Activated CD4-positive, alpha-beta T cell treated with anti-CD3 and anti-CD28 coated beads, Interleukin-2, amount 50 U/mL, for 16 hours (primary cell): ENCODE measurements around the gene FAM107B.
A peak's percentile ranks its signal among the peaks of the same experiment; 100 is the strongest.
"Not testable (repeated sequence)": the region's sequence is repeated elsewhere in the genome, so short reads cannot be mapped to it uniquely, and the experiment has no call there.

Source experiments
- DNase-seq: peaks from one replicate; pipeline ENCODE4 v3.0.0-alpha.2; 2020

Gene FAM107B

DNA sequence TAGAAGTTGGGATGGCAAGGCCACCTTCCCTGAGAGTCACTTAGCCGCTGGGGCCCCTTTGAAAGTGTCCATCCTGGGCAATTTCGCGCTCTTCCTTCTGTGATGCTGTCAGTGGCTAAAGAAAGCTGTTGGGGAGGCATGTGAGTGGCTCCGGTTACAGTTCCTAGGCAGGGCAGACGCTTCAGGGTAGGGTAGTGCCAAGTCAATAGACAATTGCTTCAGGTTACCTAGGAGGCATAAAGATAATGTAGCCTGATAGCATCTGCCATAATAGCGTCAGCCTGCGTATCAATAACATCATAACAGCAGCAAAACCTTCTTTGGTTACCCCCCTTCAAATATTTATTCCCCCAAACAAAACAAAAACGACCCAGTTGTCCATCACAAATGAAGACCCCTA is at the start of gene FAM107B:
Gene FAM107B (minus strand): TSS at position 101 of the 400 bp plus-strand sequence. CDS start 234 bp downstream, outside the sequence.
- DNase-seq: no peak

DNA sequence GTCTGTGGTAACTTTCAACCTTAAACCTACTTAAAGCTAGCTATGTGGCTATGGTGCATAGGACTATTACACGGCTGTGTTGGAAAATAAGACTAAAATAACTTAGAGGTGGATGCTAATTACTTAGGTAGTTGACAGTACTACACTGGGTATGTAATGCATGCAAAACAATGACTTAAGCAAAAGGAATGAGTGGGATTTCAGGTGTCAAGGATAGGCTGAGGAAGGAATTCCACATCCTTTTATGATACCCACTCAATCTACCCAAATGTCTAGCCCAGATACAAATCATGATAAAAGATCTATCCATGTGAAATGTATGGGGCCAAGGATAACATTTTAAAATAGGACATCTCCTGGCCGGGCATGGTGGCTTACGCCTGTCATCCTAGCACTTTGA is 49.3 kb upstream of the FAM107B start:
- no peak for DNase-seq

DNA sequence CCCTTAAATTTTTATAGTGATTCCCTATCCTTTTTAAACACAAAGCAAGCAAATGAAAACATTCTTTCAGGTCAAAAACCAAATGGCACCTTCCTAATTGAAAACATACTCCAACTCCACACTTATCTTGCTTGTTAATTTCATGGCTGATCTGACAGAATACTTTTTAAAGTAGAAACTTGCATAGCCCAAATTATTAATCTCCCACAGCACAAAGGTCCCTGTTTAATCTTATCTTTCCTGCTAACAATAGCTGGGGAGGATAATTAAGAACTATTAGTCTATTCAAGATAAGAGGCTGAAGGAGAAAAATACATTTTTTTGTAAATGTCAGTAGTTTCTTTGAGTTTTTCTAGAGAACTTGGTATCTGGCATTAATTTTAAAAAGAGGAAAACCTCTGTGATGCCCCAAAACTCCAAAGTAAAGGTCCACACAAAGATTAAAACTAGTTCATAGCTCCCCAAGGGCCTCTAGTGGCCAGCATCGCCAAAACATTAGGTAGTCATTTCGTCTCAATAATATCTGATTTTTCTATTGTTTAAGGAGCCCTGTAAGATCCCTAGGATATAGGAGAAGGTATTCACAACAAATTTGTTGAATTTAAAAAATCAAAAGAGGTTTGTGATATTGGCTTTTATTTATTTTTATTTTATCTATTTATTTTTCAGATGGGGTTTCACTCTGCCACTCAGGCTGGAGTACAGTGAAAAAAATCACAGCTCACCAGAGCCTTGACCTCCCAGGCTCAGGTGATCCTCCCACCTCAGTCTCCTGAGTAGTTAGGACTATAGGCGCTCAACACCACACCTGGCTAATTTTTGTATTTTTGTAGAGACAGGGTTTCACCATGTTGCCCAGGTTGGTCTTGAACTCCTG is 48.4 kb upstream of the FAM107B start:
- DNase-seq: peak; percentile 45

DNA sequence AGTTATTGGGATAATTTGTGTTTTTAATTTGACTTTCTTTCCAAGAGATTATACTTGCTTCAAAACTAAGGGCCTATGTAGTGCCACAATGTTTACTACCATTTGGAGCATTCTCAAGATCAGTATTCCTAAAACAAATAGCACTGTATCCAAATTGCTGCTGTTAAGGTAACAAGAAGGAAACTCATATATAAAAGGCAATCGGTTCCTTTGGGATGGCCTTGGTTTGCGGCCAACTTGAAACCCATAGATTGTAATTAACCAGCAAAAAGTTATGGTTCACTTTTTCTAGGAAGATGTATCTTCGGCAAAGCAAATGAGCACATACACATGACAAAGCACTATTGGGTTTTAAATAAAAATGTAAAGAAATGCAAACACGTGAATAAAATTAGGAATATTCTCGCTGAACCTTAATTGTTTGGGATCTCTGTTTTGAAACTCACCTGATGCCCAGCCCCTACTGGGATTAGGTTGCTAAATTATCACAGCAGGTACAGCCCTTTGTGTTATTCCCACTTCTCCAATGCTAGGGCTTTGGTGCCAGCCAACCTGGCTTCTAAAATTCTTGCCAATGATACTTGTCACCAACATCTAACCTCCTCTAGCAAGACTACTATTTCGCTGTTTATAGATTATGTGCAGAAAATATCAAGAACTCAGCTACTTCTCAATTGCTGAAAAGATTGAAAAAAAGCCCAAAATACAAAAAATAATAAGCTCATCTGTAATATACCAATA is 47.1 kb upstream of the FAM107B start:
- DNase-seq: no peak

DNA sequence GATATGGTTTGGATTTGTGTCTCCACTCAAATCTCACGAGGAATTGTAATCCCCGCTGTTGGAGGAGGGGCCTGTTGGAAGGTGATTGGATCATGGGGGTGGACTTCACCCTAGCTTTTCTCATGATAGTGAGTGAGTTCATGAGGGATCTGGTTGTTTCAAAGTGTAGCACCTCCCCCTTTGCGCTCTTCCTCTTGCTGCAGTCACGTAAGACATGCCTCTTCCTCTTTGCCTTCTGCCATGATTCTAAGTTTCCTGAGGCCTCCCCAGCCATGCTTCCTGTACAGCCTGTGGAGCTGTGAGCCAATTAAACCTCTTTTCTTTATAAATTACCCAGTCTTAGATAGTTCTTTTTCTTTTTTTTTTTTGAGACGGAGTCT is 46.1 kb upstream of the FAM107B start:
- no peak for DNase-seq

DNA sequence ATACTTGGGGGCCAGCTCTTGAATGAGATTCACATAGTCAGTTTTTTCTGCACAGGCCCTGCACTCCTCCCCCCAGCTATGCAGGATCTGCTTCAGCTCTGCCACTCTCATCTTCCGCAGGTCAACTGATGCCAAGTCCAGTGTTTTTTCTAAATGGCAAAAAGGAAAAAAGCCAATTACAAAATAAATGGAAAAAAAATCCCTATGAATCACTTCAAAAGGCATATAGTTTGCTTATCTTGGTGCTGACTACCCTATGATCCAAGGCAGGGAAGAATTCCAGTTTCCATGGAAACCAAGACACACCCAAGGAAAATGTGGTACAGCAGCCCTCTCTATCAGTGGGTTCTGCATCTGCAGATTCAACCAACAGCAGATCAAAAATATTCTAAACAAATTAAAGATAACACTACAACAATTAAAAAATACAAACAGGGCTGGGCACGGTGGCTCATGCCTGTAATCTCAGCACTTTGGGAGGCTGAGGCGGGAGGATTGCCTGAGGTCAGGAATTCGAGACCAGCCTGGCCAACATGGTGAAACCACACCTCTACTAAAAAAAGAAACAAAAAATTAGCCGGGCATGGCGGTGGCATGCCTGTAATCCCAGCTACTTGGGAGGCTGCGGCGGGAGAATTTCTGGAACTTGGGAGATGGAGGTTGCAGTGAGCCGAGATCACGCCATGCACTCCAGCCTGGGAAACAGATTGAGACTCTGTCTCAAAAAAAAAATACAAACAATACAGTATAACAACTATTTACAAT is 45.5 kb upstream of the FAM107B start:
- DNase-seq: no peak

DNA sequence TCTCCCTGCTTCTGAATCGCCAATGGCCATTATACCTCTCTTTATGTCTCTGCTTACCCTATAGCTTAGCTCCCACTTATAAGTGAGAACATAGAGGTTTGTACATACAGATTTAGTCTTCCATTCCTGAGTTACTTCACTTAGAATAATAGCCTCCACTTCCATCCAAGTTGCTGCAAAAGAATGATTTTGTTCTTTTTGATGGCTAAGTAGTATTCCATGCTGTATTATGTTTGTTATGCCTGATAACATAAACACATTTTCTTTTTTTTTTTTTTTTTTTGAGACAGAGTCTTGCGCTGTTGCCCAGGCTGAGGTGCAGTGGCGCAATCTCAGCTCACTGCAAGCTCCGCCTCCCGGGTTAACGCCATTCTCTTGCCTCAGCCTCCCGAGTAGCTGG is 42.0 kb upstream of the FAM107B start:
- DNase-seq: not testable (repeated sequence)

DNA sequence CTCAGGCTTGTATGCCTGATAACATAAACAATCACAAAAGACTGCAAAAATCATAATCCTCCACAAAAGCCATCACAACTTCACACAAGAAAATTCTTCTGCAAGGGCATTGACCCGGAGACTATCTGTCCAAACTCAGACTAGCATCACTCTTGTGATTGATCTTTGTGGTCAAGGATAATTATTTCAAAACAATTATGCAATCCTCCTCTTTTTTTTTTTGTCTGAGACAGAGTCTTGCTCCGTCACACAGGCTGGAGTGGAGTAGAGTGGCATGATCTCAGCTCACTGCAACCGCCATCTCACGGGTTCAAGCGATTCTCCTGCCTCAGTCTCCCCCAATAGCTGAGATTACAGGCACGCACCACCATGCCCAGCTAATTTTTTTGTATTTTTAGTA is 41.0 kb upstream of the FAM107B start:
- DNase-seq: no peak

DNA sequence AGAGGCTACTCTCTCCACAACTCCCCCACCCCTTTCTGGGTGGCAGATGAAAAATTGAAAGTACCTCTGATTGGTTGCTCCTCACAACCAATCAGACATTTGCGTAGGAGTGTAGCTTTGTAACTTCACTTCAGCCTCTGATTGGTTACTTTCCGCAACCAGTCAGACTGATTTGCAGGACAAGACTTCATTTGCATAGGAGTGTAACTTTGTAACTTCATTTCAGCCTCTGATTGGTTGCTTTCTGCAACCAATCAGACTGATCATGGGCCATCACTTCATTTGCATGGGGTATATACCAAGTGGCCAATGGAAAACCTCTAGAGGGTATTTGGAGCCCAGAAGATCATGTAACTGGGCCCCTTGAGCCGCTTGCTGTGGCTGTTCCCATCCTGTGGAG is 37.6 kb upstream of the FAM107B start:
- DNase-seq: peak; percentile 10

DNA sequence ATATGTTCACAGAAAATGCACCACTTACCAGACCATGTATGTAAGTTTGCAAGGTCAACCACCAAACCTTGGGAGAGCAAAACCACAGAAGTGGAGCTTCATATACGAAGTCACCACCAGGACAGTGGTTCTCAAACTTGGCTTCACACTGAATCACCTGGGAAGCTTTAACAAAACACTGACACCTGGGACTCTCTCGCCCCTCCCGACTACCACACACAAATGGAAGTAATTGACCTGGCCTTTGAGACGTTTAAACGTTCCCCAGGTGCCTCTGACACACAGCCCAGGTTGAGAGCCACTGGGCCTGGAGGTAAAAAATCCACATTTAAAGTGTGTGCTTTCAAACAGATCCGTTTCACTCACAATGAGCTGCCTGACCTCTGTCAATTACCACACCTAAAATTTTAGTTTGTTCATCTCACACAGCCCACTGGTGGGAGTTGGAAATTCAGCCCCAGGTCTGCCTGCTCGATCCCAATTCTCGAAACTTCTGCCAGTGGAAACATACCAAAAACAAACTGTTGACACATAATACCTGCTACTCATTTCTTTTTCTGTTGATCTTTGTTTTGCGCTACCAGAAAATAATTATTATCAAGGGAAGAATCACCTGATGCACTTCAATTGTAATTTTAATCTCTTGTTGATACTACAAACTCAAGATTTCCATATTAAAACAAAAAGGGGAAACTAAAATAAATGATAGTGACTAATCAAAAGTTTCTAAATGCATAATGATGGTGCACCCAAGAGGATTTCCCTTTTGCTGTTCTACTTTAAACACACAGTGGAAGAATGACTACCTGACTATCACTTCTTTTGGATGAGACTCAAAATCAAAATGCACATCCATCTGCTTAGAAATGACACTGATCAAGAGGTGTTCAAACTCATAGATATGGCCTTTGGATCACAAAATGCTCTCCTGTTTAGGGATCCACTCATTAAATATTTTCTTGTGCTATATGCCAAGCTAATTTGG is 36.6 kb upstream of the FAM107B start:
- DNase-seq: no peak

DNA sequence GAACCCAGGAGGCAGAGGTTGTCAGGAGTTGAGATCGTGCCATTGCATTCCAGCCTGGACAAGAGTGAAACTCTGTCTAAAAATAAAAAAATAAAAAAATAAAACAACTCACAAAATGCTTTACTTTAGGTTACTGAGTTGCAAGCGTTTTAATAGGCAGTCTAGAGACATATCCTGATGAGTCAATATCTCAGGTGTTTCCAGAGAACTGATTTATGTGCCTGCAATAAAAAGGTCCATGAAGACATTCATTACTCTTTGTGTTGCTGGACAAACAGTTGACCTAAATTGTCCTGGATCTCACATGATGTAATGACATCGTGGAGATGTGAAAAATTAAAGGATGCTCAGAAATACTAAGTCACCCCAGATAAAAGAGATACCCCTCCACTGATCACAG is 31.6 kb upstream of the FAM107B start:
- DNase-seq: no peak

DNA sequence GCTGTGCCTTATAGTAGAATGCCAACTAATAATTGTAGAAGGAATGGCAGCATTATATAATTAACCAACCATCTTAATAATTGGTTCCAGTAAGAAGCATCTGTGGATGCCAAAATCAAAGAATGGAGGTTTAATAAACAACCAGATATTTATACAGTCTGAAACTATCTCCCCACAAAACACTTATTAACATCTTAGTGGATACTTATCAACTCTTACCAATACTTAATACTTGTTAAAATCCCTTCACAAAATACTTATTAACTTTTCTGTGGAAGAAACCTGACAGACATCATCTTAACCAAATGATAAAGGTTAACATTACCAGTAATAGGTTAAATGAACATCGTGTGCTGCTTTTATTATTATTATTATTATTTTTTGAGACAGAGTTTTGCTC is 29.1 kb upstream of the FAM107B start:
- no peak for DNase-seq

DNA sequence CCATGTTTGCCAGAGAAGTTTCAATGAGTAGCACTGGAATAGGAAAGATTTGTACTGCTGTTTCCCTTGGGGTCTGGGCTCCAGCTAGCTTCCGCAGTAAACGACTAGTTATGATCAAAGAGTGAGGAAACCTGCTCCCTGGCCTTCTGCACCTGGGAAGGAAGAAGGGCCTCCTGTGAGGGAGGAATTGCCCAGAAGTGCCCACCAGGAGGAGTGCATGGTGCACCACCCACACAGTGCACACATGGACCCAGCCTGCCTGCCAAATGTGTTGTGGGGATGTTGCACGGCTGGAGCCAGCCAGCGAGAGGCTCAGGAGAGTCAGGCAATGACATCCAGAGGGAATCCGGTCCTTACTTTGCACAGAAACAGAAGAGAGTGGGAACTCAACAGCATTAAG is 27.0 kb upstream of the FAM107B start:
- DNase-seq: no peak

DNA sequence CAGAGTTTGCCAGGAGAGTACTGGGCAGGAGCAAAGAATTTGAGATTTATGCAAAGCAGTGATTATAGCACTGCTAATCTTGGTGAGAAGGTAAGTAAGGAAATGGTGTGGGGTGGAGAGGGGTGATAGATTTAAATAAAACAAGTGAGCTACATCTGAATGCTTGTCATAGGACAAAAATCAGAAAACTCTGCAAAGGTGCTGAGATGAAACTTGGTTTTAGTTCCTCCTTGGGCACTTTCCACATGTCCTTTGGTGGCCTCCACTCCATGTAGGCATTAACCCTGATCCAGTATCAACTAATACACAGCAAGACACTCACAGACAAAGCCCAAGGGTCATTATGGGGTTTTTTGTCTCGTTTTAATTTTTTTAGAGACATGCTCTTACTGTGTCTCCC is 25.7 kb upstream of the FAM107B start:
- DNase-seq: no peak

DNA sequence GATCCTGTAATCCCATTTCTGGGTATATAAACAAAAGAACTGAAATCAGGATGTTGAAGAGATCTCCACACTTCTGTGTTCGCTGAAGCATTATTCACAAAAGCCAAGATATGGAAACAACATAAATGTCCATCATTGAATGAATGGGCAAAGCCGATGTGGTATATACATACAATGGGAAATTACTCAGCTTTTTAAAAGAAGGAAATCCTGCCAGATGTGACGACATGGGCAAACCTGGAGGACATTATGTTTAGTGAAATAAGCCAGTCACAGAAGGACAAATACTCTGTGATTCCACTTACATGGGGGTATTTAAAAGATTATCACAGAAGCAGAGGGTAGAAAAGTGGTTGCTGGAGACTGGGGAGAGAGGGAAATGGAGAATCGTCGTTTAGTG is 23.9 kb upstream of the FAM107B start:
- no peak for DNase-seq

DNA sequence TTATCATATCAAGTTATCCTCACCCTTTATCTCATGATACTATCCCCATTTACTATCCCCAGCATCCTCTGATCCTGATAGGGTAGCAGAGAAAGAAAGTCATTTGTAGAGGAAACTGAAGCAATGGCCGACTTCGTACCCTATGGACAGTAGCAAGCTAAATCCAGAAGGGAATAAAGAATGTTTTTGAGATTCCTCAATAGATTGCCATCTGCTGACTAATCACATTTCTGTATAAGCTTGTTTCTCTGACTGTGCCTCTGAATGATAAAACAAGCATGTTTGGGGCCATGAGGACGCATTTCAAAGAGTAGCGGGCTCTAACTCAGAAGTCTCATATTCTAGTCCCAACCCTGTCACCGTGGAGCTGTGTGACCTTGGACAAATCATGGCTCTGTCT is 13.2 kb upstream of the FAM107B start:
- DNase-seq: no peak

DNA sequence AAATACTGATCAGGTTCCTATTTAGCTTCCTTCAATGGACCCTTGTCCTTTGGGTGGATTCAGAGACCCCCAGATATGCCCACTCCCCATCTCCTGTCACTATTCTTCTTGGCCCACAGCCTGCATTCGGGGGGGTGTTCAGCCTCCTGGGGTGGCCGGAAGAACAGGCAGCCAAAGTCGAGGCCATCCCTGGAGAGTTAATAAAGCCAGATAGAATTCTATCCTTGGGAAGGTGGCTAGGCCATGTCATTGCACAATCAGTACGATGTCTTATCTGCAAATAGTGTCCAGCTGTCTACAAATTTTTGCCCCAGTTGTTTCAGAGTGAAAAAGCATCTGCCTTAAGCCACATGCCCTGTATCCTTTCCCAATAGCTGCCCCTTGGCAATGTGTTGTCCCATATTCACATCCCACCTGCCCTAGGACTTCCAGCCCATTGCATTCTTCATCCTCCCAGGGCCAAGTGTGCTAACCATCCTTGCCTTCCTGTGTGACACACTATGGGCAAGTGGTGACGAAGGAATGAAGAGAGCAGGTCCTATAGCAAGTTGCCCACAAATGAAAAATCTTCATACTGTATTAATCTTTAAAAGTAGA is 9.9 kb upstream of the FAM107B start:
- no peak for DNase-seq

DNA sequence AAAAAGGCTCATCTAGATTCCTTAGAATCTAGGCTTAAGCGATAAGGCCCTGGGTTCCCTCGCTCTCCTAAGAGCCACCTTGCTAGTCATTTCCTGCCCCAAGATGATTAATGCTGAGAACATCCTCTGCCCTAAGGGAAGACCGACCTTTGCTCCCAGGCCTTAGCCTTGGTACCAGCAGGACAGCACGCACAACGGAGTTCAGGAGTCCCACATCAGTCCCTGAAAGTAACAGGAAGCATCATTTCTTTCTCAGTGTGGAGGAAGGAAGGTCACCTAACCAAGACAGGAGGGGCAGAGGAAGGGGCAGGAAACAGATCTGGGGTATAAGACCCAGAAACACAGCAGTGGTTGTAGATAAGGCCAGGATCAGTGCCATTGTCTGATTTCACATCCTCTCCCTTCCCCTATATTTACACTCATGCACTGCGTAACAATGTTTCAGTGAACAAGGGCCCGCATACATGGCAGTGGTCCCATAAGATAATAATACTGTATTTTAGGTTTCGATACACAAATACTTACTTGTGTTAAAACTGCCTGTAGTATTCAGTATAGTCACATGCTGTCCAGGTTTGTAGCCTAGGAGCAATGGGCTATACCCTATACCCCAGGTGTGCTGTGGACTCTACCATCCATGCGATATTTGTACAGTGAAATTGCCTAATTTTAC is 8.1 kb upstream of the FAM107B start:
- peak; percentile 14 for DNase-seq

DNA sequence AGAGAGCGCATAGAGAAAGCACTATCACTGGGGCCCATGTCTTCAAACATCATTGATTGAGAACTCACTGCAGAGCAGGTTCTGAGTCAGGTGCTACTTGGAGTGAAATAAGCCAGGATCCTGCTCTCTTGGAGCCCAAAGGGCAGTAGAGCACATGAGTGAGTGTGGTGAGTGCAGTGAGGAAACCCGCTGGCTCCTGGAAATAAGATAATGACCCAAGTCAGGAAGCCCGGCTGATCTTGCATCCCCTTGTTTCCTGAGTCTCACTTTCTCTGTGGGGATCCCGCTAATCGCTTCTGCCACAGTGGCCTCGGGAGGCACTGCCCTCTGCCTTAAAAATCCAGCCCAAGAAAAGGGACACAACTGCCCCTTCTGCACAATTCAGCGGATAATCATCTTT is 7.1 kb upstream of the FAM107B start:
- DNase-seq: no peak

DNA sequence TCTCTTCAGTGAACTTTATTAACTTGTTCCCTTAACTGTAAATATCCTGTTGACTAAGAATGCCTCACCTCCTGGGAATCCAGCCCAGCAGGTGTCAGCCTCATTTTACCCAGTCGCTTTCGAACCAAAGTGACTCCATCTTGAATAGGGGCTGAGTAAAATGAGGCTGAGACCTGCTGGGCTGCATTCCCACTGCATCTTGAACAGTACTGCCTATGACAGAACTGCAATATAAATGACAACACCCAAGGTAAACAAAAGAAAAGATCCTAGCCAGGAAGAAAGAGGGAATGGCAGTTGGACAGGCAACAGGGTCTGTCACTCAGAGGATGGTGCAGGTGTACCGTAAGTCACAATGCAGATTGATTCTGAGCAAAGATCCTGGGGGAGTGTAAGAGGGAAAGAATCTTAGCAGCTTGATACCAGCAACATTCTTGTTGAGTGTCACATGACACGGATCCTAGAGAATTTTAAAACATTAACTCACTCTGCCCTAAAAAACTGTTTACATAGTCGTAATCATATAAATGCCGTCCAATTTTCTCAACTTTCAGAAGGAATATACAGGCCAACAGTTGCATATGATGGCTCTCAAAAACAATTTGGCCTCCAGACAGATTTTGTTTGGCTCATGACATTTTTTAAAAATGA is 4.4 kb upstream of the FAM107B start:
- no peak for DNase-seq

DNA sequence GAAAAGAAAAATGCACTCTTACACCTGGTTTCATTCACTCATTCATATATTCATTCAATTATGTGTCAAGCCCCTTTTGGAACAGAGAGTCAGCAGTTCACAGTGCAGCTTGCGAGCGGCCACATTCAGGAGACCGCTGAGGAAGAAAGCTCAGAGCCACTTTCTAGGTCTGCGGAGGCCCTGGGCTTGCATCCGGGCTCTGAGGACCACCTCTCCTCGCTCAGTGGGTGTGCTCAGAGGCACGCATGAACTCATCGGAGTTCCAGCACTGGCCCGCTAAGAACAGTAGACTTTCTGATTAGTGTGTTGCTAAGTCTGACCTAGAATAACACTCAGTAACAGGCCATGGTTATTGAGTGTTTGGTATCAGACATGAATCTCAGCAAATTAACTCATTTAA is 1.8 kb upstream of the FAM107B start:
- DNase-seq: no peak
